Colonic mucosa (tissue), 4 donors: ENCODE results near the gene MYO3A. TPM values are rescaled to one million over a fixed set of nuclear protein-coding genes. Genes with fewer than 3 reads are reported as not detected.

Experiments used
- DNase-seq: peaks from one replicate; pipeline ENCODE4 v3.0.0-alpha.2; 2020
- H3K27ac ChIP-seq: fragments of 200-600 bp; one replicate; pipeline ENCODE4 v1.8.0; 2021
- H3K27me3 ChIP-seq: fragments of 200-600 bp; one replicate; pipeline ENCODE4 v1.8.0; 2021
- H3K36me3 ChIP-seq: fragments of 200-600 bp; one replicate; pipeline ENCODE4 v1.8.0; 2021
- H3K4me1 ChIP-seq: fragments of 200-600 bp; one replicate; pipeline ENCODE4 v1.8.0; 2021; ENCODE audit warnings: mild to moderate bottlenecking
- H3K4me3 ChIP-seq: fragments of 200-600 bp; one replicate; pipeline ENCODE4 v1.8.0; 2021
- H3K9ac ChIP-seq, 2 donors: one replicate each; pipeline ENCODE4 v1.7.0; 2013; ENCODE audit warnings: control low read depth in 2 of 2, low read depth in 2 of 2, low read length in 2 of 2
- H3K9me3 ChIP-seq: fragments of 200-600 bp; one replicate; pipeline ENCODE4 v1.8.0; 2021
- CTCF ChIP-seq: fragments of 200-600 bp; IDR thresholded peaks from one replicate; pipeline ENCODE4 v1.8.0; 2022; ENCODE audit warnings: antibody characterized with exemption, mild to moderate bottlenecking
- intact Hi-C: fragments of 100-400 bp; cut with DNase I; formaldehyde crosslinking; loops from one replicate; pipeline ENCODE4 v1.14.1; 2022
- total RNA-seq, 2 donors: library from RNA; stranded (reverse); fragmentation: NEBNext Ultra II Directional in 1 of 2; extraction: Animal tissue kit (Norgen Biotek cat#: 25700) in 1 of 2; gene quantifications; one replicate each; pipeline ENCODE4 v1.2.1, GENCODE V29; 2021
- donor health status: healthy.
- donor health status: DM: no; HTN: no; CAD: no.
- donor health status: DM: no; HTN: no; CAD: no.

Gene MYO3A
- total RNA-seq, 2 donors from 2014 or later = 0.37 to 1.4 TPM

DNA sequence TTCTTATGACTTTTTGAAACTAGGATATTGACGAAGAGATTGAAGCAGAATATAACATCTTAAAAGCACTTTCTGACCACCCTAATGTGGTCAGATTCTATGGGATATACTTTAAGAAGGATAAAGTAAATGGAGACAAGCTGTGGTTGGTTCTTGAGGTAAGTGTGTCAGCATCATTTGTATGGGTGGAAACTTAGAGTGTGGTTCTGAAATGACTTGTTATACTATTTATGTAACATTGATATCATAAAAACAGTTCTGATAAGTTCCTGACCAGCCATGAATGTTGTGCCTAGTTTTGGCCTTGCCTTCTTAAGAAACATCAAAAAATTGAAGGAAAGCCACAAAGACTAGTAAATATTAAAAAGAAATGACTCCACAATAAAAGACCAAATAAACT, 20.8 kb downstream of the MYO3A start:
- no peak for DNase-seq
- Histone ChIP-seq H3K4me3 (no peak overlapping the region), H3K27me3 (no peaks in the 10 kb centered on the region), H3K9me3 (no peaks in the 10 kb centered on the region), H3K9ac (no peak overlapping the region), H3K4me1 (no peaks in the 10 kb centered on the region), H3K27ac (no peak overlapping the region), H3K36me3 (no peaks in the 10 kb centered on the region)
- no peak for TF ChIP-seq CTCF
- intact Hi-C loops = no loop called here

DNA sequence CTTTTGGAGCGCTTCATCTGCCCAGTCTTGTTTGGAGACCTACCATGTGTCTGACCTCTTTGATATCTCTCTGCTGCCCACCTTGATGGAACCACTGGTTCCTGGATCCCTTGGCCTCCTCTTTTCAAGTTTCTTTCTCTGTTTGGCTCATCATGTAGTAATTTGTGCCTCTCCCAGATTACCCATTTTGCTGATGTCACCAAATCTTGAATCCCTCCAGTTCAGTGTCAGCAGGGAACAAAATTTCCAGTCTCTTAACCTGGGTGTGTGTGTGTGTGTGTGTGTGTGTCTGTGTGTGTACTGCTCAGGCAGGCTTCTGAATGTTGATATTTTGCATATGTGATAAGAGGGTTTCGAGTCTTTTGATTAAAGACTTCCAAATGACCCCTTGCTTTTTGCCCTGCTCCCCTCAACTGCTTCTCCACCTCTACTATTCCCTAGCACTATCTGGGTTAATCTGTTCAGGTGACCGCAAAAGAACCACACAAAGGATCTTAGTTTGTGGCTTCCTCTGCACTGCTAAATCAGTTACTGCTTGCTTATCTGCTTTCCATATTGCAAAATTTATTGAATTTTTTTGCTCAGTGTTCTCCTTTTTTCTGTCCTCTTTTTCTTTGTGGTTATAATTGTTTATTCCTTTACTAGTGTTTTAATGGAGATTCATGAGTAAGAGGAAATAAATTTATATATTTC, 25.7 kb downstream of the MYO3A start:
- no peaks in the 10 kb centered on the region for H3K36me3 ChIP-seq
- no peak for DNase-seq
- no peak overlapping the region for H3K9ac ChIP-seq
- no peaks in the 10 kb centered on the region for H3K9me3 ChIP-seq
- TF ChIP-seq CTCF = no peak
- no peaks in the 10 kb centered on the region for H3K4me1 ChIP-seq
- no peak overlapping the region for H3K4me3 ChIP-seq
- intact Hi-C loops = no loop called here
- H3K27me3 ChIP-seq = no peaks in the 10 kb centered on the region
- H3K27ac ChIP-seq = no peak overlapping the region

DNA sequence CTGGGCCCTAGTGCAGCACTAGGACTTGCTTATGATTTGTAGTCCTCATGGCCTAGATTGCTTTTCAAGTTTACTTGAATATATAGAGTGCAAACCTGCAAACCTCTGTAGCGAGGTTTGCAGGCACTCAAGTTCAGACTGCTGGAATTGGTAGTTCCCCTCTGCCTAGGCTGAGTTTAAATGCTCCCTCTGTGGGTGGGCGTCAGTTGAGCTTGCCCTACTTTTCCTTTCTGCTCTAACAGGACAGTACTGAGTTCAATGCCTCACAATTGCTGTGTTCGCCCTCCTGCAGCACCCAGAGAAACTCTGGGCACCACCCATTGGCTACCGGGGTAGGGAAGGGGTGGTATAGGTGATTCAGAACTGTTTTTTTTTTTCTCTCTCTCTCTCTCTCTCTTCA, 31.6 kb downstream of the MYO3A start:
- no peaks in the 10 kb centered on the region for H3K9me3 ChIP-seq
- no peak for DNase-seq
- TF ChIP-seq CTCF = no peak
- H3K27ac ChIP-seq = no peak overlapping the region
- no peaks in the 10 kb centered on the region for H3K27me3 ChIP-seq
- H3K4me3 ChIP-seq = no peak overlapping the region
- intact Hi-C loops = no loop called here
- H3K36me3 ChIP-seq = no peaks in the 10 kb centered on the region
- H3K4me1 ChIP-seq = no peaks in the 10 kb centered on the region
- H3K9ac ChIP-seq = no peak overlapping the region

- TF ChIP-seq CTCF = no peak
- H3K9ac ChIP-seq = no peak overlapping the region
- H3K4me3 ChIP-seq = no peak overlapping the region
- no peaks in the 10 kb centered on the region for H3K36me3 ChIP-seq
- intact Hi-C loops = no loop called here
- H3K4me1 ChIP-seq = no peaks in the 10 kb centered on the region
- H3K27me3 ChIP-seq = no peaks in the 10 kb centered on the region
- no peak for DNase-seq
- no peaks in the 10 kb centered on the region for H3K9me3 ChIP-seq
- H3K27ac ChIP-seq = no peak overlapping the region
Measured at GRCh38 chr10:25966844-25967243, 32.8 kb downstream of the MYO3A start.

- Histone ChIP-seq H3K36me3 (no peaks in the 10 kb centered on the region), H3K9ac (no peak overlapping the region), H3K27me3 (no peaks in the 10 kb centered on the region), H3K4me1 (no peaks in the 10 kb centered on the region), H3K4me3 (no peak overlapping the region), H3K9me3 (no peaks in the 10 kb centered on the region), H3K27ac (no peak overlapping the region)
- DNase-seq = no peak
- no peak for TF ChIP-seq CTCF
- intact Hi-C loops = no loop called here
Measured at GRCh38 chr10:25972631-25973030, 38.6 kb downstream of the MYO3A start.
